ENCODE measurements around the gene SELENOO. TPM values are rescaled to one million over a fixed set of nuclear protein-coding genes. Genes with fewer than 3 reads are reported as not detected.
A peak's percentile ranks its signal among the peaks of the same experiment; 100 is the strongest.

SELENOO gene, protein sequence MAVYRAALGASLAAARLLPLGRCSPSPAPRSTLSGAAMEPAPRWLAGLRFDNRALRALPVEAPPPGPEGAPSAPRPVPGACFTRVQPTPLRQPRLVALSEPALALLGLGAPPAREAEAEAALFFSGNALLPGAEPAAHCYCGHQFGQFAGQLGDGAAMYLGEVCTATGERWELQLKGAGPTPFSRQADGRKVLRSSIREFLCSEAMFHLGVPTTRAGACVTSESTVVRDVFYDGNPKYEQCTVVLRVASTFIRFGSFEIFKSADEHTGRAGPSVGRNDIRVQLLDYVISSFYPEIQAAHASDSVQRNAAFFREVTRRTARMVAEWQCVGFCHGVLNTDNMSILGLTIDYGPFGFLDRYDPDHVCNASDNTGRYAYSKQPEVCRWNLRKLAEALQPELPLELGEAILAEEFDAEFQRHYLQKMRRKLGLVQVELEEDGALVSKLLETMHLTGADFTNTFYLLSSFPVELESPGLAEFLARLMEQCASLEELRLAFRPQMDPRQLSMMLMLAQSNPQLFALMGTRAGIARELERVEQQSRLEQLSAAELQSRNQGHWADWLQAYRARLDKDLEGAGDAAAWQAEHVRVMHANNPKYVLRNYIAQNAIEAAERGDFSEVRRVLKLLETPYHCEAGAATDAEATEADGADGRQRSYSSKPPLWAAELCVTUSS
- 10 to 100 TPM; 24.4 to 27.9 (median 26.9) TPM for total RNA-seq

DNA sequence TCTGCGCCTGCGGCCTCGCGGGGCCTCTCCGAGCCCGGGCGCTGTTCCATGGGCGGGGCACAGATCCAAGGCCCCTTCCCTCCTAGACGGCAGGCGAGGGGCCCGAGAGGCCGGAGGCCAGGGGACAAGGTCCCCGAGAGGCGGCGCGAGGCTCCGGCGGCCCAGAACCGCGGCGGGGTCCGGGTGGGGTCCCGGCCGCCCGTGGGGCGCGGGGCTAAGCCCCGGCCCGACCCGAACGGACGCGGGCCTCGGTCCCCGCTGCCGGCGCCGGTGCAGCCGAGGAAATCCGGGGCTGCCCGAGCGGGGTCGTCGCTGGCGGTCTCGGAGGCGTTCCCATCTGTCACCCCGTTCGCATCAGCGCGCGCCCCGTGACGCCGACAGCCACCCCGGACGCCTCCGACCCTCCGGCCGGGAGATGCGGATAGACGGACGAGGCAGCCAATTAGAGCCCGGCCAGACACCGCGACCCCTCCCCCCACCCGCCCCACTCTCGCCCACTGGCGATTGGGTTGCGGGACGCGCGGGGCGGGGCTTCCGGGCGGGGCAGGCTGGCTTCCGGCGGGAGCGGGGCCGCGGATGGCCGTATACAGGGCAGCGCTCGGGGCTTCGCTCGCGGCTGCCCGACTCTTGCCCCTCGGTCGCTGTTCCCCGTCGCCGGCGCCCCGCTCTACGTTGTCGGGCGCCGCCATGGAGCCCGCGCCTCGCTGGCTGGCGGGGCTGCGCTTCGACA lies at the start of gene SELENOO:
Gene SELENOO (plus strand): TSS at position 551 of the 730 bp plus-strand sequence. CDS start 26 bp downstream, at position 577.
- Mint-ChIP-seq H3K36me3 (ENCODE audit: insufficient read depth) (peaks cover 15% of the 10 kb centered on the region), H3K27me3 (ENCODE audit: low read depth) (no peaks in the 10 kb centered on the region), H3K4me1 (ENCODE audit: low read depth) (peaks cover 24% of the 10 kb centered on the region), H3K9me3 (no peaks in the 10 kb centered on the region), H3K4me3 (peak within 1 kb of the TSS; percentile 83)
- peak; percentile 92 for ATAC-seq
- DNase-seq = peak; percentile 86

DNA sequence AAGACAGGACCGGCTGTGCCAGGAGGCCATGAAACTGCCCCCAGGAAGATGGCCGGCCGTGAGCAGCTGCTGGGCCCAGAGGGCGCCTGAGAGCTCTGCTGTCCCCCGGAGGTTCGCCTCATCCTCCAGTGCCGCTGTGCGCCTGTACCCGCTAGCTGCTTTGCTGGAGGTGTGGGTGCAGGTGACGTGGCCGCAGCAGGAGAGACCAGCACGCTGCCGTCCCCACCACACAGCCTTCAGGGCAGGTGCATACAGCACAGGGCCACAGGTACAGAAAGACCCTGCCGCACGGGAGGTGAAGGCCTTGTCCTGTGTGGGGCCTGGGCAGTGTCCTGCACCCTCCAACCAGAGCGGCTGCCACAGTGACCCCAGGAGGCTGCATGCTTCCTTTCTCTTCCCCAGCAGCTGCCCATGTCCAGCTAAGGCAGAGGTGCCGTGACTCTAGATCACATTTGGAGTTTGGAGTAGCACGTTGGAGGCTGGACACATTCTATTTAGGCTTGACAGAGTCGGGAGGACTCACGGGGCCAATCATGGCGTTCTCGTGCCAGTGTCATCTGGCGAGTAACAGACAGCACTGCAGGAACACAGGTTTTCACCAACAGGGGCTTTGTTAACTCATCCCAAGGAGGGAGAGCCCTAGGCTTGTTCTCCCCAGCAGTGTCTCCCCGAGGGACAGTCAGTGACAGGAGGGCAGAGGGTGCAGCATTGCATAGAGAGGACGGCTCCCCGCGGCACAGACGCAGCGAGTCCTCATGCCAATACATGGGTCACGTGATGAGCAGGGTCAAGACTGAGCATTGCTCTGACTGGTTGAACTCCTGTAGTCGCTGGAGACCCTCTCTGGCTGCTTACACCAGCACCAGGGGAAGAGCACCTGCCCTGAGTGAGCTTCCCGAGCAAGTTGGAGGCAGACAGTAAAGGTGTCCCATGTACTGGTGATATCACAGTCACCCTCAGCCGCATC lies 49.0 kb upstream of the SELENOO start:
- DNase-seq (no peak), ATAC-seq (no peak)
- Mint-ChIP-seq H3K9me3 (no peaks in the 10 kb centered on the region), H3K36me3 (ENCODE audit: insufficient read depth) (no peaks in the 10 kb centered on the region), H3K4me3 (no peak overlapping the region), H3K27me3 (ENCODE audit: low read depth) (no peaks in the 10 kb centered on the region), H3K4me1 (ENCODE audit: low read depth) (no peaks in the 10 kb centered on the region)

DNA sequence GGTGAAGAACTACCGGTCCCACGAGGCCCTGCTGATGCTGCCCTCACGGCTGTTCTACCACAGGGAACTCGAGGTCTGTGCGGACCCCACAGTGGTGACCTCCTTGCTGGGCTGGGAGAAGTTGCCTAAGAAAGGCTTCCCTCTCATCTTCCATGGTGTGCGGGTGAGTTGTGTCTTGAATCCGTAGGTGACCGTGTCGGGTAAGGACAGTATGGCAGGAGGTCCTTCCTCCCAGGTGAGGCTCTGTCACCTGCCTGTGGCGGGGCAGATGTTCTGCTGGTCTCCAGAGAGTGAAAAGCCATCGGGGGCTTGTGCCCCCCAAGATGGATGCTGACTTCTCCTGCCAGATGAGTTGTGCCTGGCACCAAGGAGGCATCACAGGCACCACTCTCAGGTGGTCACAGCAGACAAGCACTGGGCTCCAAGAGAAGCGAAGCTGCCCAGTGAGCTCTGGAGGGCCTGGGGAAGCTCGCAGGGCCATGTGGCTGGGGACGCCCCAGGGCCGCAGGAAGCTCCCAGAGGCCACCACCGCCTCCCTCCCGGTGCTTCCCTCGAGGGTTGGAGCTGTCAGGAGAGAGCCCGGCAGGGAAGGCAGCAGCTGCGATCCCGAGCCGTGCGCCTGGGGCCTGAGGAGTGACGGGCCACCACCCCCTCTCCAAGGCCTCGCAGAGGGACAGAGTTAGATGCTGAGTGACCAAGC lies 47.6 kb upstream of the SELENOO start:
- ATAC-seq (no peak), DNase-seq (no peak)
- Mint-ChIP-seq H3K4me1 (ENCODE audit: low read depth) (no peaks in the 10 kb centered on the region), H3K27me3 (ENCODE audit: low read depth) (no peaks in the 10 kb centered on the region), H3K9me3 (no peaks in the 10 kb centered on the region), H3K36me3 (ENCODE audit: insufficient read depth) (no peaks in the 10 kb centered on the region), H3K4me3 (no peak overlapping the region)

DNA sequence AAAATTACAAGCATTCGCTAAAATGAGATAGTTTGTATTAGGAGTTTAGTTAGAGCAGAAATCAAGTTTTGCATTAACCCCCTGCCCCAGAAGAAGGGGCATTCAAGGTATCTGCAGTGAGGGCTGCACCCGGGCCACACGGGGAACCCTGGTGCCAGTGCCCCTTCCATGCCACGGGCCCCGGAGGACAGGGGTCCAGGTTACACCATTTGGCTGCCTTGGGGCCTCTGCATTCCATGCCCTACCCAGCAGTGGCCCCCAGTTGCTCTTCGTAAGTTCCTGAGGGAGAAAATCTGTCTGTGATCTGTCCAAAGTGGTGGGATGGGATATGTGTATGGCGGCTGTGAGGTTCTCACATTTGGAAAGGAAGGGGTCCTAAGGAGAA lies 47.1 kb upstream of the SELENOO start:
- DNase-seq = no peak
- no peak for ATAC-seq
- Mint-ChIP-seq H3K4me1 (ENCODE audit: low read depth) (no peaks in the 10 kb centered on the region), H3K27me3 (ENCODE audit: low read depth) (peaks cover 3% of the 10 kb centered on the region), H3K9me3 (no peaks in the 10 kb centered on the region), H3K4me3 (no peak overlapping the region), H3K36me3 (ENCODE audit: insufficient read depth) (no peaks in the 10 kb centered on the region)

DNA sequence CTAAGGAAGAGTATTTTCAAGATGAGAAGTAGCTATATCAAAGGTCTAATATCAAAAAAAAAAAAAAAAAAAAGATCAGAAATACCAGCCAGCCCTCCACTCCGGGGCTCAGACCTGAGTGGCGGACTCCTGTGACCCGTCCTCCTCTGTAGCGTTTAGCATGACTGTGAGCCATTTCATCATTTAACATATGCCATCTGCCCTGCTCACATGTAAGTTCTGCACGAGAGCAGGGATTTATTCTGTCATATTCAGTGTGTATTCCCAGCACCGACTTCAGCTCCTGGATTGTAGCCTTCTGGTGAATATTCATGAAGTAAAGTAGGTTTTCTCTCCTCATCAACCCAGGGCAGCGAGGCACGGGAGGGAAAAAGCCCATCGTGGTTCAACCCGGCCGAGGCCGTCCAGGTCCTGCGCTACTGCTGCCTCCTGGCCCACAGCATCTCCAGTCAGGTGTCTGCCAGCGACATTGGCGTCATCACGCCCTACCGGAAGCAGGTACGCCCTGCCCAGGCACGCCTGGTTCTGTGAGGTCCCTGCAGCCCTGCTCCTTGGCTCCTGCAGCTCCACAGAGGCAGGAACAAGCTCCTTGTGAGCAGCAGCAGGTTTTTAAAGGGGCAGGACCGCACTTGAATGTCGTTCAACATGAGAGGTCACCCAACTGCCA lies 43.0 kb upstream of the SELENOO start:
- Mint-ChIP-seq H3K27me3 (ENCODE audit: low read depth) (peaks cover 21% of the 10 kb centered on the region), H3K9me3 (no peaks in the 10 kb centered on the region), H3K36me3 (ENCODE audit: insufficient read depth) (no peaks in the 10 kb centered on the region), H3K4me3 (no peak overlapping the region), H3K4me1 (ENCODE audit: low read depth) (no peaks in the 10 kb centered on the region)
- DNase-seq (no peak), ATAC-seq (no peak)

DNA sequence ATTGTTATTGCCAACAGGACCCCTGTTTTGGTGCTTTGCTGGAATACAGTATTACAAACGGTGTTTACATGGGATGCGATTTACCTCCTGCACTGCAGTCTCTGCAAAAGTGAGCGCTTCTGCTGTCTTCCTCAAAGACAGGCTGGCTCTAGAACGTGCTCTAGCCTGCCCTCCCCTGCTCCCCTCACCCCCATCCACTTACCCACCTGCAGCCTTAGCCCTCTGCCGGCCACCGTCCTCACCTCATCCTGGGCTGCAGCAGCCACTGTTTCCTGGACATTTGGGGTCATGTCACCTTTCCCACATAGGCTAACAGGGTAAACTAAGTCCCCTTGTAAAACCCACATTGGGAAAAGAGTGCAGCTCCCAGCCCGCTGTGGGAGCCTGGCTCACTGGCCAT lies 39.9 kb upstream of the SELENOO start:
- H3K4me1 Mint-ChIP-seq (ENCODE audit: low read depth) = no peaks in the 10 kb centered on the region
- no peaks in the 10 kb centered on the region for H3K36me3 Mint-ChIP-seq (ENCODE audit: insufficient read depth)
- ATAC-seq = no peak
- no peak for DNase-seq
- H3K27me3 Mint-ChIP-seq (ENCODE audit: low read depth) = peaks cover 30% of the 10 kb centered on the region
- no peak overlapping the region for H3K4me3 Mint-ChIP-seq
- no peaks in the 10 kb centered on the region for H3K9me3 Mint-ChIP-seq

DNA sequence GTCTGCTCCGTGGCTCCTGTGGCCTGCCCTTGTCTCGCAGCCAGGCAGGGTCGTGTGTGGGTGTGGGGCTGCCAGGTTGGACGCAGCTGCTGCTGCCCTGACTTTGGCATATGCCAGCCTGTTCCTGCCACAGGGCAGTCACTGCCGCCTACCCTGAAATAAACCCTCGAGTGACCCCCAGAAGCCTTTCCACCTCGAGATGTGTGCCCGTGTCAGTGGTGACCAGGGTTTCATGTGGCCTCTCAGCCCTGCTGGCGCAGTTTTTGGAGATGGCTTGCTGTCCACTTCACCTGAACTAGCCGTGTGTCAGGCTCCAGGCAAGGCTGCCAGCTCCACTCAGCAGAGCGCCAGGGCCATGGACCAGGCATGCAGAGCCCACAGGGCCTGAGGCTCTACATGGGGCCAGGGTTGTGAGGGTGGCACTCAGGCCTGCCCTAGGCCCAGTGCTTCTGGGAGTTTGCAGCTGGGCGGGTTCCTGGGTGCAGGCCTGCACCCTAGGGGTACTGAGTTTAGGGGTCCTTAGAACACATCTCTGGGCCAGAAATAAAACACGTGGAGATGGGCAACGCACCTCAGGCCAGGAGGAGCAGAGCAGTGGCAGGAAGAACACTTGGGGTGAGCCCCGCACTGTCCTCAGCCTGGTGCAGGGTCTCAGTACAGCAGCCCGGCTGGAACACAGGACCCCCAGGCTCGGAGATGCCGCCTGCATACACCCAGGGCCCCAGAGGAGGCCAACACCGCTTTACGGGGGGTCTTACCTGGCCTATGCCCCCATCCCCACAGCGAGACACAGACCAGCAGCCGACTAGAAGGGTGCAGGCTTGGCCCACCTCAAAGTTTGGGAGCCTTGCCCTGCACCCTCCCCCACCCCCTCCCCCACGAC lies 39.1 kb upstream of the SELENOO start:
- Mint-ChIP-seq H3K4me1 (ENCODE audit: low read depth) (no peaks in the 10 kb centered on the region), H3K4me3 (no peak overlapping the region), H3K36me3 (ENCODE audit: insufficient read depth) (no peaks in the 10 kb centered on the region), H3K9me3 (no peaks in the 10 kb centered on the region), H3K27me3 (ENCODE audit: low read depth) (peaks cover 30% of the 10 kb centered on the region)
- no peak for DNase-seq
- no peak for ATAC-seq

DNA sequence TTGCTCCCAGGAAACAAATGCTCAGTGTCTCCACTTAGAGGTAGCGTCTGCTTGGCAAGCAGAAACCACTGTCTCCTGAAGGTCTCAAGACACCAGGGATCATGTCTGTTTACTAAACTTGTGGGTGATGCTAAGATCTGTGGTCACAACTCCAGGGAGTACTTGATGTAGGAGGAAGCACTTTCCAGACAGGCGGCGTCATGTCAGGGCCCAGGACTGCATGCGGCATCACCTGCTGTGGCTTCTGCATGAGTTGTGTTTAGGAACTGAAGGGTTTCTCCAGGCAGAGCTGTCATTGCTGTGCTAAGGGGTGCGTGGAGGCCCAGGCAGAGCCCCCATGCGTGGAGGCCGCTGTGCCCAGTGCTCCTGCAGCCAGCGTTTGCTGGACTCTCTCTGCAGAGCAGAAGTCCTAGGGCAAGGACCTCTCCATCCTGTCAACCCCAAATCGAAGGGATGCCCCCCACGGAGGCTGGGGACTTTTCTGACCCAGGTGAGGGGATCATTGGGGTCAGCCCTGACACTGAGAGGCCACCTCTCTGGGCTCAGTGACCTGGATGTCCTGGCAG lies 38.3 kb upstream of the SELENOO start:
- ATAC-seq = no peak
- peaks cover 30% of the 10 kb centered on the region for H3K27me3 Mint-ChIP-seq (ENCODE audit: low read depth)
- no peak overlapping the region for H3K4me3 Mint-ChIP-seq
- no peak for DNase-seq
- no peaks in the 10 kb centered on the region for H3K4me1 Mint-ChIP-seq (ENCODE audit: low read depth)
- no peaks in the 10 kb centered on the region for H3K9me3 Mint-ChIP-seq
- H3K36me3 Mint-ChIP-seq (ENCODE audit: insufficient read depth) = no peaks in the 10 kb centered on the region

DNA sequence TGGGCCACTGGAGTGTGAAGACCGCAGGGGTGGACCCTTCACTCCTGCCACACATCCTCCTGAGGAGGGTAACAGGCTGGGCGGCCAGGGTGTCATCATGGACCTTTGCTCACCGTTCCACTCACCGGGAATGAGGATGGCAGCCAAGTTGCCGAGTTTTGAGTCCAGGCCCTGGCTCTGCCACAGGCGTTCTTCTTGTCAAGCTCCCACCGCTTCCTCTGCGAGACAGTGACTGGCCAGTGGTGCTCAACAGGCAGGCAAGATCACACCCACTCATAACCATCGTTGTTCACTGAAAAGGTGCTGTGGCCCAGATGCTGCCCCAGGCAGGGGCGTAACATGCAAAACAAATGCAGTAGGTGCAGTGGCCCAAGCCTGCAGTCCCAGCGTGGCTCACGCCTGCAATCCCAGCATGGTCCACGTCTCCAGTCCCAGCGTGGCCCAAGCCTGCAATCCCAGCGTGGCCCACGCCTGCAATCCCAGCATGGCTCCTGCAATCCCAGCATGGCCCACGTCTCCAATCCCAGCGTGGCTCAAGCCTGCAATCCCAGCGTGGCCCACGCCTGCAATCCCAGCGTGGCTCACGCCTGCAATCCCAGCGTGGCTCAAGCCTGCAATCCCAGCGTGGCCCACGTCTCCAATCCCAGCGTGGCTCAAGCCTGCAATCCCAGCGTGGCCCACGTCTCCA lies 35.2 kb upstream of the SELENOO start:
- H3K4me1 Mint-ChIP-seq (ENCODE audit: low read depth) = peaks cover 6% of the 10 kb centered on the region
- H3K27me3 Mint-ChIP-seq (ENCODE audit: low read depth) = peaks cover 34% of the 10 kb centered on the region
- no peak for ATAC-seq
- no peaks in the 10 kb centered on the region for H3K9me3 Mint-ChIP-seq
- no peak for DNase-seq
- H3K4me3 Mint-ChIP-seq = no peak overlapping the region
- no peaks in the 10 kb centered on the region for H3K36me3 Mint-ChIP-seq (ENCODE audit: insufficient read depth)

DNA sequence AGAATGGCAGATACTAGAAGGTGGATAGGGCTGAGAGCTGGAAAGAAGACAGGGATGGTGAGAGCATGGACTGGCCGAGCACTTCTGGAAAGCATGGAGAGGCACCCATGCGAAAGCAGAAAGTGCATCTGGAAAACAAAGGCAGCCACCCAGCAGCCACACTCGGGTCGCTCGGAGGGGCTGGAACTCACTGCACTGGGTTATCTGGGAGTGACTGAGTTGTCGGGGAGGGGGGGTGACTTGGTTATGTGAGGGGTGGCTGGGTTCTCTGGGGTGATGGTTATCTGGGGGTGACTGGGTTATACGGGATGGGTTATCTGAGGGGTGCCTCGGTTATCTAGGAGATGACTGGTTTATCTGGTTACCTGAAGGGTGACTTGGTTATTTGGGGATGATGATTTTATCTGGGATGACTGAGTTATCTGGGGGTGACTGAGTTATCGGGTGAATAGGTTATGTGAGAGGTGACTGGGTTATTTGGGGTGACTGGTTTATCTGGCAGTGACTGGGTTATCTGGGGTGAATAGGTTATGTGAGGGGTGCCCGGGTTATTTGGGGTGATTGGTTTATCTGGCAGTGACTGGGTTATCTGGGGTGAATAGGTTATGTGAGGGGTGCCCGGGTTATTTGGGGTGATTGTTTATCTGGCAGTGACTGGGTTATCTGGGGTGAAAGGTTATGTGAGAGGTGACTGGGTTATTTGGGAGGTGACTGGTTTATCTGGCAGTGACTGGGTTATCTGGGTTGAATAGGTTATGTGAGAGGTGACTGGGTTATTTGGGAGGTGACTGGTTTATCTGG lies 32.9 kb upstream of the SELENOO start:
- DNase-seq (no peak), ATAC-seq (no peak)
- H3K4me3 Mint-ChIP-seq = no peak overlapping the region
- H3K9me3 Mint-ChIP-seq = no peaks in the 10 kb centered on the region
- H3K4me1 Mint-ChIP-seq (ENCODE audit: low read depth) = peaks cover 6% of the 10 kb centered on the region
- H3K27me3 Mint-ChIP-seq (ENCODE audit: low read depth) = peaks cover 38% of the 10 kb centered on the region
- H3K36me3 Mint-ChIP-seq (ENCODE audit: insufficient read depth) = no peaks in the 10 kb centered on the region
